Activated naive CD8-positive, alpha-beta T cell treated with anti-CD3 and anti-CD28 coated beads, Interleukin-2, amount 50 U/mL, for 24 hours (primary cell): Measurements from ENCODE around the gene DENND1C.

ENCODE experiments used
- ATAC-seq: fragments of 150-1000 bp; cut with Tn5 transposase; one replicate; pipeline ENCODE4 v1.10.0; 2021
- DNase-seq: peaks from one replicate; pipeline ENCODE4 v3.0.0; 2021
- H3K27ac Mint-ChIP-seq: one replicate; pipeline ENCODE4 v1.8.0; 2021; ENCODE audit warnings: mild to moderate bottlenecking, mixed read lengths
- H3K27me3 Mint-ChIP-seq: one replicate; pipeline ENCODE4 v1.8.0; 2021; ENCODE audit warnings: mixed read lengths
- H3K36me3 Mint-ChIP-seq: one replicate; pipeline ENCODE4 v1.8.0; 2021; ENCODE audit warnings: low read depth, mixed read lengths
- H3K4me1 Mint-ChIP-seq: one replicate; pipeline ENCODE4 v1.8.0; 2021; ENCODE audit warnings: mixed read lengths
- H3K4me3 Mint-ChIP-seq: one replicate; pipeline ENCODE4 v1.8.0; 2021; ENCODE audit warnings: mild to moderate bottlenecking, moderate library complexity, mixed read lengths
- H3K9me3 Mint-ChIP-seq: one replicate; pipeline ENCODE4 v1.8.0; 2021; ENCODE audit warnings: mixed read lengths

Gene DENND1C

GRCh38 chr19:6417713-6418561, 63.6 kb downstream of the DENND1C start:
- H3K4me3 Mint-ChIP-seq = no peak overlapping the region
- H3K9me3 Mint-ChIP-seq = no peaks in the 10 kb centered on the region
- H3K27me3 Mint-ChIP-seq = no peaks in the 10 kb centered on the region
- ATAC-seq (no peak), DNase-seq (no peak)
- H3K27ac Mint-ChIP-seq = no peak overlapping the region
- H3K4me1 Mint-ChIP-seq = peaks cover 11% of the 10 kb centered on the region
- H3K36me3 Mint-ChIP-seq = peaks cover 54% of the 10 kb centered on the region
